ENCODE measurements around the gene TICAM2. TPM values are rescaled to one million over a fixed set of nuclear protein-coding genes. Genes with fewer than 3 reads are reported as not detected.

TICAM2 gene
- polyA plus RNA-seq, 1 donor (not counting 4 experiments of a cell fraction or from before 2014, with no cell fraction given), result not detected

DNA sequence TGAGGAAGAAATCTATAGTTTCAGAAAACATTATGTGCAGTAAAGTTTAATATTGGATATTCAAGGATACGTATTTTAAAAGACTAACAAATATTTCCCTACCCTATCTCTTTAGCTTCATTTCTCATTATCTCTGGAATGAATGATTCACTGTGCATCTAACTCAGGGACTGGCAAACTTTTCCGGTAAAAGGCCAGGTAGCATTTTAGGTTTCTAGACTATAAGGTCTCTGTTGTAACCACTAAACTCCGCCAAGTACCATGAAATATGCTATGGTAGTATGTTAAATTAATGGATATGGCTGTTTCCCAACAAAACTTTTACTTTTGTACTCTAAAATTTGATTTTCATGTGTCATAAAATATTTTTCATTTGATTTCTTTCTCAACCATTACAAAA lies 70.9 kb downstream of the TICAM2 start:
- Histone ChIP-seq H4K20me1 (ENCODE audit: control insufficient read depth, extremely low read depth, insufficient read depth, low read length) (peaks cover 4% of the 10 kb centered on the region), H3K9me3 (ENCODE audit: control insufficient read depth, low read depth, low read length) (no peaks in the 10 kb centered on the region), H3K9me1 (ENCODE audit: control insufficient read depth, extremely low read depth, insufficient read depth, low read length) (peaks cover 3% of the 10 kb centered on the region), H3K4me1 (ENCODE audit: control insufficient read depth, extremely low read depth, insufficient read depth, low read length) (peaks cover 18% of the 10 kb centered on the region), H3K4me2 (ENCODE audit: control insufficient read depth, extremely low read depth, insufficient read depth, low read depth, low read length) (no peak overlapping the region), H3K79me2 (ENCODE audit: control insufficient read depth, insufficient read depth, low read length) (peaks cover 95% of the 10 kb centered on the region), H2AFZ (ENCODE audit: control insufficient read depth, low read length) (no peak overlapping the region), H3K27me3 (ENCODE audit: control insufficient read depth, extremely low read depth, insufficient read depth, low read length) (no peaks in the 10 kb centered on the region), H3K27ac (ENCODE audit: control insufficient read depth, insufficient read depth, low read length) (no peak overlapping the region), H3K9ac (ENCODE audit: control insufficient read depth, extremely low read depth, insufficient read depth, low read length) (no peak overlapping the region), H3K4me3 (ENCODE audit: control insufficient read depth in 2 of 3, extremely low read depth in 1 of 3, insufficient read depth in 2 of 3, low read depth in 1 of 3, low read length in 3 of 3) (no peak overlapping the region), H3K36me3 (ENCODE audit: control insufficient read depth in 2 of 2, extremely low read depth in 1 of 2, insufficient read depth in 2 of 2, low read length in 2 of 2) (peaks cover 0 to 2% of the 10 kb centered on the region in 2 experiments)
- TF ChIP-seq, protein P1, sequence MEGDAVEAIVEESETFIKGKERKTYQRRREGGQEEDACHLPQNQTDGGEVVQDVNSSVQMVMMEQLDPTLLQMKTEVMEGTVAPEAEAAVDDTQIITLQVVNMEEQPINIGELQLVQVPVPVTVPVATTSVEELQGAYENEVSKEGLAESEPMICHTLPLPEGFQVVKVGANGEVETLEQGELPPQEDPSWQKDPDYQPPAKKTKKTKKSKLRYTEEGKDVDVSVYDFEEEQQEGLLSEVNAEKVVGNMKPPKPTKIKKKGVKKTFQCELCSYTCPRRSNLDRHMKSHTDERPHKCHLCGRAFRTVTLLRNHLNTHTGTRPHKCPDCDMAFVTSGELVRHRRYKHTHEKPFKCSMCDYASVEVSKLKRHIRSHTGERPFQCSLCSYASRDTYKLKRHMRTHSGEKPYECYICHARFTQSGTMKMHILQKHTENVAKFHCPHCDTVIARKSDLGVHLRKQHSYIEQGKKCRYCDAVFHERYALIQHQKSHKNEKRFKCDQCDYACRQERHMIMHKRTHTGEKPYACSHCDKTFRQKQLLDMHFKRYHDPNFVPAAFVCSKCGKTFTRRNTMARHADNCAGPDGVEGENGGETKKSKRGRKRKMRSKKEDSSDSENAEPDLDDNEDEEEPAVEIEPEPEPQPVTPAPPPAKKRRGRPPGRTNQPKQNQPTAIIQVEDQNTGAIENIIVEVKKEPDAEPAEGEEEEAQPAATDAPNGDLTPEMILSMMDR (optimal IDR thresholded peaks at IDR 0.05 in 1 of 3, IDR thresholded peaks at IDR 0.05 in 1 of 3, conservative IDR thresholded peaks at IDR 0.05 in 1 of 3; ENCODE audit: extremely low read depth in 1 of 3, insufficient read depth in 2 of 3, low read length in 3 of 3), result no peak
- no peak for TF ChIP-seq EZH2 (IDR thresholded peaks at IDR 0.05; ENCODE audit: low read length)
- dilution Hi-C loops (cut with MboI; ENCODE audit: extremely low pct_ligation_motif_present, low sequenced_read_pairs), result no loop called here
- FAIRE-seq (no peak), DNase-seq (ENCODE audit: low read depth, low spot score) (no peak)

GRCh38 chr5:115530426-115530825 lies 71.9 kb downstream of the TICAM2 start:
- FAIRE-seq, result no peak
- no peak overlapping the region for H3K27ac ChIP-seq (ENCODE audit: control insufficient read depth, insufficient read depth, low read length)

More at GRCh38 chr5:115530426-115530825, 71.9 kb downstream of the TICAM2 start:
- no peak for DNase-seq (ENCODE audit: low read depth, low spot score)
- TF ChIP-seq EZH2 (IDR thresholded peaks at IDR 0.05; ENCODE audit: low read length), result no peak
- TF ChIP-seq, protein P1 (optimal IDR thresholded peaks at IDR 0.05 in 1 of 3, IDR thresholded peaks at IDR 0.05 in 1 of 3, conservative IDR thresholded peaks at IDR 0.05 in 1 of 3; ENCODE audit: extremely low read depth in 1 of 3, insufficient read depth in 2 of 3, low read length in 3 of 3), result no peak
- peak overlapping the region; percentile 1 for H3K4me2 ChIP-seq (ENCODE audit: control insufficient read depth, extremely low read depth, insufficient read depth, low read depth, low read length)
- H4K20me1 ChIP-seq (ENCODE audit: control insufficient read depth, extremely low read depth, insufficient read depth, low read length), result peaks cover 4% of the 10 kb centered on the region
- peaks cover 86% of the 10 kb centered on the region for H3K79me2 ChIP-seq (ENCODE audit: control insufficient read depth, insufficient read depth, low read length)
- H2AFZ ChIP-seq (ENCODE audit: control insufficient read depth, low read length), result no peak overlapping the region
- H3K4me3 ChIP-seq (ENCODE audit: control insufficient read depth in 2 of 3, extremely low read depth in 1 of 3, insufficient read depth in 2 of 3, low read depth in 1 of 3, low read length in 3 of 3), result no peak overlapping the region
- no peaks in the 10 kb centered on the region for H3K27me3 ChIP-seq (ENCODE audit: control insufficient read depth, extremely low read depth, insufficient read depth, low read length)
- H3K9me3 ChIP-seq (ENCODE audit: control insufficient read depth, low read depth, low read length), result no peaks in the 10 kb centered on the region
- no peak overlapping the region for H3K9ac ChIP-seq (ENCODE audit: control insufficient read depth, extremely low read depth, insufficient read depth, low read length)
- H3K36me3 ChIP-seq (ENCODE audit: control insufficient read depth in 2 of 2, extremely low read depth in 1 of 2, insufficient read depth in 2 of 2, low read length in 2 of 2), result peaks cover 0 to 2% of the 10 kb centered on the region in 2 experiments
- H3K9me1 ChIP-seq (ENCODE audit: control insufficient read depth, extremely low read depth, insufficient read depth, low read length), result peaks cover 3% of the 10 kb centered on the region
- peaks cover 18% of the 10 kb centered on the region for H3K4me1 ChIP-seq (ENCODE audit: control insufficient read depth, extremely low read depth, insufficient read depth, low read length)
- dilution Hi-C loops (cut with MboI; ENCODE audit: extremely low pct_ligation_motif_present, low sequenced_read_pairs), result no loop called here

Other genes starting within 250 kb of the TICAM2 start
- gene FEM1C, start 57.7 kb downstream of the TICAM2 start, polyA plus RNA-seq, result 9.5 to 11.9 TPM (median 9.8 TPM) in 3 replicates
- gene TMED7, start 23.6 kb upstream of the TICAM2 start, polyA plus RNA-seq, result 38.2 to 77.9 TPM (median 58.8 TPM) in 3 replicates
- gene CDO1, start 214.2 kb upstream of the TICAM2 start, polyA plus RNA-seq, result not detected in 3 replicates
- 43.9 to 90.7 TPM (median 60.7 TPM) in 3 replicates for gene ATG12, start 239.1 kb upstream of the TICAM2 start, polyA plus RNA-seq
- gene AP3S1, start 239.5 kb upstream of the TICAM2 start, polyA plus RNA-seq, result 72.4 to 153 TPM (median 77.4 TPM) in 3 replicates

Data from keratinocyte (primary cell).